AG04449 (cell line): ENCODE data around the gene HDAC4.

Source experiments
- CTCF ChIA-PET: fragments of 350-600 bp; formaldehyde crosslinking; extraction: SDS; loops from one replicate; lab custom pipeline; 2021; ENCODE audit warnings: antibody characterized with exemption; lab: Yijun Ruan, JAX
- POLR2A ChIA-PET: fragments of 400-600, 350-600 bp; formaldehyde crosslinking; extraction: SDS; loops from one replicate; lab custom pipeline; 2020; ENCODE audit warnings: antibody characterized with exemption, inconsistent platforms; lab: Yijun Ruan, JAX
- DNase-seq: peaks from one replicate; pipeline ENCODE4 v3.0.0-alpha.2; 2010; ENCODE audit warnings: low read depth, low spot score
- H3K4me3 ChIP-seq: 2 replicates; pipeline ENCODE4 v1.5.1; 2011; ENCODE audit warnings: low read depth, mild to moderate bottlenecking, control low read depth, low read length
- CTCF ChIP-seq: IDR thresholded peaks from one replicate; pipeline ENCODE4 v1.5.1; 2011; ENCODE audit warnings: mild to moderate bottlenecking, moderate library complexity, low read length, control low read depth, inconsistent platforms; ENCODE audit not compliant: insufficient read depth; ENCODE audit errors: missing control alignments

Gene HDAC4

GRCh38 chr2:239195318-239195871 lies 205.4 kb downstream of the HDAC4 start:
- ChIA-PET CTCF (no interaction called here), POLR2A (no interaction called here)
- no peak overlapping the region for H3K4me3 ChIP-seq
- no peak for DNase-seq
- TF ChIP-seq CTCF = no peak

- ChIA-PET POLR2A (no interaction called here), CTCF (no interaction called here)
- no peak for TF ChIP-seq CTCF
- no peak overlapping the region for H3K4me3 ChIP-seq
- no peak for DNase-seq
These were observed 206.0 kb downstream of the HDAC4 start for GRCh38 chr2:239194731-239195317.

- CTCF ChIA-PET = no interaction called here
- DNase-seq = no peak
- no peak overlapping the region for H3K4me3 ChIP-seq
- POLR2A ChIA-PET = no interaction called here
- TF ChIP-seq CTCF = peak; percentile 2
These were observed 206.7 kb downstream of the HDAC4 start for GRCh38 chr2:239193925-239194677.

- POLR2A ChIA-PET = no interaction called here
- CTCF ChIA-PET = no interaction called here
- TF ChIP-seq CTCF = no peak
- no peak for DNase-seq
- H3K4me3 ChIP-seq = no peak overlapping the region
These were observed 207.4 kb downstream of the HDAC4 start for GRCh38 chr2:239193401-239193811.

GRCh38 chr2:239192975-239193374 lies 207.8 kb downstream of the HDAC4 start:
- no peak for TF ChIP-seq CTCF
- POLR2A ChIA-PET = no interaction called here
- CTCF ChIA-PET = no interaction called here
- no peak for DNase-seq
- H3K4me3 ChIP-seq = no peak overlapping the region

- ChIA-PET CTCF (no interaction called here), POLR2A (no interaction called here)
- DNase-seq = no peak
- TF ChIP-seq CTCF = no peak
- H3K4me3 ChIP-seq = no peak overlapping the region
These were observed 208.4 kb downstream of the HDAC4 start for GRCh38 chr2:239192456-239192855.
